Measurements from ENCODE around the gene CEMIP2. TPM values are rescaled to one million over a fixed set of nuclear protein-coding genes. Genes with fewer than 3 reads are reported as not detected.

Gene CEMIP2
- total and polyA plus RNA-seq, 10 of the 15 experiments (the other 5 are each of a cell fraction or from before 2014, with no cell fraction given), result 0.50 to 19.2 (median 1.2) TPM

DNA sequence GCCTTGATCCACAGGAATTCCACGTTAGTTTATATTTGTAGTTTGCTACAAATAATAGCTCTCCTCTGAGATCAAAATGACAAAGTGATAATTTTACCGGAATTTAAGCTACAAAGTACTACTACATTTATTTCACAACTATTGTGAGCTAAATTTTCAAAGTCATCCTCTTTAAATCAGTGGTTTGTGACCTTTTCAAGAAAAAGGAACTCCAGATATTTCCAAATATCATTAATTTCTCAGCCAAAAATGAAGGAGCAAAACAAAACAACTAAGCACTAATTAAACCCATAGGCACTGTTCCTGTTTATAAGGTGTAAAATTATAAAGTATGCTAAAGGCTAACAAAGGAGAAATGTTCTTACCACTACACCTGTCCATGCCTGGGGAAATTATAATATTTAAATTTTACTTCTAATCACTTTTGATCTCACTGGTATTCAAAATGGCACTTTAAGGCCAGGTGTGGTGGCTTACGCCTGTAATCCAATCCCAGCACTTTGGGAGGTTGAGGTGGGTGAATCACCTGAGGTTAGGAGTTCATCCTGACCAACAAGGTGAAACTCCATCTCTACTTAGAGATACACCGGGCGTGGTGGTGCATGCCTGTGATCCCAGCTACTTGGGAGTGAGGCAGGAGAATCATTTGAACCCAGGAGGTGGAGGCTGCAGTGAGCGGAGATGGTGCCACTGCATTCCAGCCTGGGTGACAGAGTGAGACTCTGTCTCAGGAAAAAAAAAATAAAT is 77.5 kb downstream of the CEMIP2 start:
- no peak for FAIRE-seq
- no peak overlapping the region for H2AFZ ChIP-seq (ENCODE audit: control insufficient read depth, low read depth, low read length)
- ChIA-PET SMC1A (ENCODE audit: uncharacterized antibody, unreplicated experiment) (interaction anchor here (1.3 to 2.0 kb wide), 3 partner anchors 9 to 13 kb away, joined by 3 to 6 read pairs (median 5); no protein-coding TSS in a partner anchor), CTCF (interaction anchor here (0.6 to 1.9 kb wide), 4 partner anchors 10 to 62 kb away, joined by 3 to 6 read pairs (median 4); no protein-coding TSS in a partner anchor), POLR2A (no interaction called here), RAD21 (ENCODE audit: unreplicated experiment) (no interaction called here)
- no TSS peak for BruUV-seq (replicated peaks)
- H4K20me1 ChIP-seq (ENCODE audit: control insufficient read depth, insufficient read depth), result no peaks in the 10 kb centered on the region
- H3K27ac ChIP-seq (ENCODE audit: control insufficient read depth, insufficient read depth), result no peak overlapping the region
- H3K27me3 ChIP-seq (replicated peaks in 1 of 2; ENCODE audit: control insufficient read depth in 2 of 2, insufficient read depth in 2 of 2, low read length in 1 of 2), result no peaks in the 10 kb centered on the region
- intact Hi-C loops (cut with micrococcal nuclease; ENCODE audit: unreplicated experiment), result no loop called here
- H3K36me3 ChIP-seq (ENCODE audit: control insufficient read depth in 2 of 2, insufficient read depth in 2 of 2, low read length in 1 of 2), result no peaks in the 10 kb centered on the region
- no peak overlapping the region for H3K9ac ChIP-seq (ENCODE audit: control insufficient read depth, insufficient read depth, low read length)
- 43% methylated on average over 6 of the region's 6 CpGs for WGBS (ENCODE audit: insufficient coverage, insufficient replicate concordance, low lambda C conversion rate, missing lambda C conversion rate)
- no peak for TF ChIP-seq NFYB (IDR thresholded peaks at IDR 0.05; ENCODE audit: insufficient read depth, low read depth, low read length)
- TF ChIP-seq HDAC2 (IDR thresholded peaks at IDR 0.05), result no peak
- TF ChIP-seq, protein P1, sequence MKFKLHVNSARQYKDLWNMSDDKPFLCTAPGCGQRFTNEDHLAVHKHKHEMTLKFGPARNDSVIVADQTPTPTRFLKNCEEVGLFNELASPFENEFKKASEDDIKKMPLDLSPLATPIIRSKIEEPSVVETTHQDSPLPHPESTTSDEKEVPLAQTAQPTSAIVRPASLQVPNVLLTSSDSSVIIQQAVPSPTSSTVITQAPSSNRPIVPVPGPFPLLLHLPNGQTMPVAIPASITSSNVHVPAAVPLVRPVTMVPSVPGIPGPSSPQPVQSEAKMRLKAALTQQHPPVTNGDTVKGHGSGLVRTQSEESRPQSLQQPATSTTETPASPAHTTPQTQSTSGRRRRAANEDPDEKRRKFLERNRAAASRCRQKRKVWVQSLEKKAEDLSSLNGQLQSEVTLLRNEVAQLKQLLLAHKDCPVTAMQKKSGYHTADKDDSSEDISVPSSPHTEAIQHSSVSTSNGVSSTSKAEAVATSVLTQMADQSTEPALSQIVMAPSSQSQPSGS (IDR thresholded peaks at IDR 0.05; ENCODE audit: low read length), result no peak
- no peak for TF ChIP-seq NR2C1 (IDR thresholded peaks at IDR 0.05)
- TF ChIP-seq SMAD1 (IDR thresholded peaks at IDR 0.05; ENCODE audit: low read depth, partially characterized antibody), result no peak
- no peak for TF ChIP-seq FOXM1 (IDR thresholded peaks at IDR 0.05; ENCODE audit: low read depth, low read length)
- no peak for TF ChIP-seq MTA3 (IDR thresholded peaks at IDR 0.05; ENCODE audit: borderline replicate concordance, low read length)
- no peak for TF ChIP-seq MEF2B (IDR thresholded peaks at IDR 0.05; ENCODE audit: partially characterized antibody, poor library complexity, severe bottlenecking)
- no peak for TF ChIP-seq ASH2L (IDR thresholded peaks at IDR 0.05; ENCODE audit: borderline replicate concordance, low read depth)
- TF ChIP-seq STAT3 (IDR thresholded peaks at IDR 0.05; ENCODE audit: low read depth, low read length), result no peak
- no peak for TF ChIP-seq NBN (IDR thresholded peaks at IDR 0.05)
- no peak for TF ChIP-seq SREBF2 (IDR thresholded peaks at IDR 0.05; ENCODE audit: low read length)
- no peak for TF ChIP-seq NR2F1 (conservative IDR thresholded peaks at IDR 0.05)
- no peak for TF ChIP-seq EP300 (IDR thresholded peaks at IDR 0.05; ENCODE audit: borderline replicate concordance in 1 of 2, control insufficient read depth in 1 of 2, low read depth in 2 of 2, low read length in 2 of 2)
- no peak for TF ChIP-seq RCOR1 (conservative IDR thresholded peaks at IDR 0.05; ENCODE audit: low read depth, low read length)
- TF ChIP-seq, protein P2, sequence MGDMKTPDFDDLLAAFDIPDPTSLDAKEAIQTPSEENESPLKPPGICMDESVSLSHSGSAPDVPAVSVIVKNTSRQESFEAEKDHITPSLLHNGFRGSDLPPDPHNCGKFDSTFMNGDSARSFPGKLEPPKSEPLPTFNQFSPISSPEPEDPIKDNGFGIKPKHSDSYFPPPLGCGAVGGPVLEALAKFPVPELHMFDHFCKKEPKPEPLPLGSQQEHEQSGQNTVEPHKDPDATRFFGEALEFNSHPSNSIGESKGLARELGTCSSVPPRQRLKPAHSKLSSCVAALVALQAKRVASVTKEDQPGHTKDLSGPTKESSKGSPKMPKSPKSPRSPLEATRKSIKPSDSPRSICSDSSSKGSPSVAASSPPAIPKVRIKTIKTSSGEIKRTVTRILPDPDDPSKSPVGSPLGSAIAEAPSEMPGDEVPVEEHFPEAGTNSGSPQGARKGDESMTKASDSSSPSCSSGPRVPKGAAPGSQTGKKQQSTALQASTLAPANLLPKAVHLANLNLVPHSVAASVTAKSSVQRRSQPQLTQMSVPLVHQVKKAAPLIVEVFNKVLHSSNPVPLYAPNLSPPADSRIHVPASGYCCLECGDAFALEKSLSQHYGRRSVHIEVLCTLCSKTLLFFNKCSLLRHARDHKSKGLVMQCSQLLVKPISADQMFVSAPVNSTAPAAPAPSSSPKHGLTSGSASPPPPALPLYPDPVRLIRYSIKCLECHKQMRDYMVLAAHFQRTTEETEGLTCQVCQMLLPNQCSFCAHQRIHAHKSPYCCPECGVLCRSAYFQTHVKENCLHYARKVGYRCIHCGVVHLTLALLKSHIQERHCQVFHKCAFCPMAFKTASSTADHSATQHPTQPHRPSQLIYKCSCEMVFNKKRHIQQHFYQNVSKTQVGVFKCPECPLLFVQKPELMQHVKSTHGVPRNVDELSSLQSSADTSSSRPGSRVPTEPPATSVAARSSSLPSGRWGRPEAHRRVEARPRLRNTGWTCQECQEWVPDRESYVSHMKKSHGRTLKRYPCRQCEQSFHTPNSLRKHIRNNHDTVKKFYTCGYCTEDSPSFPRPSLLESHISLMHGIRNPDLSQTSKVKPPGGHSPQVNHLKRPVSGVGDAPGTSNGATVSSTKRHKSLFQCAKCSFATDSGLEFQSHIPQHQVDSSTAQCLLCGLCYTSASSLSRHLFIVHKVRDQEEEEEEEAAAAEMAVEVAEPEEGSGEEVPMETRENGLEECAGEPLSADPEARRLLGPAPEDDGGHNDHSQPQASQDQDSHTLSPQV (IDR thresholded peaks at IDR 0.05), result no peak
- no peak for TF ChIP-seq BMI1 (IDR thresholded peaks at IDR 0.05; ENCODE audit: borderline replicate concordance)
- no peak for TF ChIP-seq RAD21 (IDR thresholded peaks at IDR 0.05; ENCODE audit: insufficient read depth, low read depth, low read length)
- H3K4me3 ChIP-seq, result no peak overlapping the region
- ATAC-seq, result no peak
- no peaks in the 10 kb centered on the region for H3K79me2 ChIP-seq (ENCODE audit: control insufficient read depth, insufficient read depth, low read length)
- no peak for DNase-seq (ENCODE audit: low read depth, low spot score)
- in situ Hi-C loops (cut with MboI), result no loop called here
- no peak overlapping the region for H3K4me2 ChIP-seq (ENCODE audit: control insufficient read depth, insufficient read depth)
- no peaks in the 10 kb centered on the region for H3K9me3 ChIP-seq (replicated peaks; ENCODE audit: control insufficient read depth, insufficient read depth, low read length)
- H3K4me1 ChIP-seq (ENCODE audit: control insufficient read depth, insufficient read depth, low read length), result no peaks in the 10 kb centered on the region

All from GM12878 (cell line).